NOMO-1 (cell line): ENCODE measurements around the gene CLSTN1.

Experiments
- DNase-seq, 2 experiments: peaks; one replicate each; lab custom pipeline; 2025; ENCODE audit not compliant: unreplicated experiment in 2 of 2; lab: John Stamatoyannopoulos, UW

CLSTN1 gene

GRCh38 chr1:9852004-9852403, 28.2 kb upstream of the CLSTN1 start:
- no peak for DNase-seq

GRCh38 chr1:9850442-9851162, 26.8 kb upstream of the CLSTN1 start:
- no peak for DNase-seq

- DNase-seq = no peak
Measured at GRCh38 chr1:9849691-9850441, 26.1 kb upstream of the CLSTN1 start.

- no peak for DNase-seq
Measured at GRCh38 chr1:9848022-9848421, 24.3 kb upstream of the CLSTN1 start.

- no peak for DNase-seq
Measured at GRCh38 chr1:9847269-9847668, 23.5 kb upstream of the CLSTN1 start.

GRCh38 chr1:9846611-9847171, 22.9 kb upstream of the CLSTN1 start:
- DNase-seq = no peak

- no peak for DNase-seq
Measured at GRCh38 chr1:9845914-9846313, 22.1 kb upstream of the CLSTN1 start.

- DNase-seq = no peak
Measured at GRCh38 chr1:9844756-9845155, 21.0 kb upstream of the CLSTN1 start.

- no peak for DNase-seq
Measured at GRCh38 chr1:9844106-9844505, 20.3 kb upstream of the CLSTN1 start.

GRCh38 chr1:9843576-9843945, 19.8 kb upstream of the CLSTN1 start:
- no peak for DNase-seq

GRCh38 chr1:9842781-9843575, 19.2 kb upstream of the CLSTN1 start:
- no peak for DNase-seq

GRCh38 chr1:9842073-9842711, 18.4 kb upstream of the CLSTN1 start:
- no peak for DNase-seq

- DNase-seq = no peak
Measured at GRCh38 chr1:9841460-9841859, 17.7 kb upstream of the CLSTN1 start.

- no peak for DNase-seq
Measured at GRCh38 chr1:9840176-9840575, 16.4 kb upstream of the CLSTN1 start.

GRCh38 chr1:9838946-9839345, 15.2 kb upstream of the CLSTN1 start:
- DNase-seq = no peak

GRCh38 chr1:9836632-9836960, 12.8 kb upstream of the CLSTN1 start:
- no peak for DNase-seq

GRCh38 chr1:9835758-9836631, 12.2 kb upstream of the CLSTN1 start:
- no peak for DNase-seq

- DNase-seq = no peak
Measured at GRCh38 chr1:9835404-9835757, 11.6 kb upstream of the CLSTN1 start.

GRCh38 chr1:9833632-9834031, 9.9 kb upstream of the CLSTN1 start:
- no peak for DNase-seq

- DNase-seq = no peak
Measured at GRCh38 chr1:9827558-9828185, 3.9 kb upstream of the CLSTN1 start.
